GM10266 (cell line): ENCODE results near the gene GPR135.

Source experiments
- DNase-seq: peaks from one replicate; pipeline ENCODE4 v3.0.0; 2012; ENCODE audit errors: extremely low spot score
- CTCF ChIP-seq: IDR thresholded peaks from 2 replicates; pipeline ENCODE4 v1.5.1; 2012; ENCODE audit warnings: mild to moderate bottlenecking, low read depth; ENCODE audit not compliant: control insufficient read depth, insufficient read depth; ENCODE audit errors: missing control alignments

Gene GPR135

GRCh38 chr14:59435987-59436386 is 29.2 kb downstream of the GPR135 start:
- no peak for DNase-seq
- no peak for TF ChIP-seq CTCF

GRCh38 chr14:59435101-59435500 is 30.1 kb downstream of the GPR135 start:
- no peak for TF ChIP-seq CTCF
- DNase-seq: no peak

- no peak for TF ChIP-seq CTCF
- no peak for DNase-seq
Observed at GRCh38 chr14:59429790-59430189, 35.4 kb downstream of the GPR135 start.

GRCh38 chr14:59428581-59429012 is 36.6 kb downstream of the GPR135 start:
- peak; percentile 14 for TF ChIP-seq CTCF
- DNase-seq: no peak

- no peak for TF ChIP-seq CTCF
- no peak for DNase-seq
Observed at GRCh38 chr14:59427653-59428580, 37.3 kb downstream of the GPR135 start.

GRCh38 chr14:59425322-59425935 is 39.8 kb downstream of the GPR135 start:
- no peak for DNase-seq
- TF ChIP-seq CTCF: no peak
